ENCODE measurements around the gene ATP11A.

ATP11A gene

DNA sequence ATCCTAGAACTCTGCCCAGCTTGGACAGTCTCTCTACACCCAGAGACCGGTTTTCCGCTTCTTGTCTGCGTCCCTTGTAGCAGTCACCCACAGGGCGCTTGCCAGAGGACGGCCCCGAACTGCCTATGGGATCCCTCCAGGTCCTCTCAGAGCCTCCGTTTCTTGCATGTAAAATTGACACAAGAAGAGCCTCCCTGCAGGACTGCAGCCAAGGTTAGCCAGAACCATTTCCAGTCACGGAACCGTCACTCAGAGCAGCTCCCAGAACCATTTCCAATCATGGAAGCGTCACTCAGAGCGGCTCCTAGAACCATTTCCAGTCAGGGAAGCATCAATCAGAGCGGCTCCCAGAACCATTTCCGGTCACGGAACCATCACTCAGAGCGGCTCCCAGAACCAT, 65.5 kb downstream of the ATP11A start:
- TF ChIP-seq EZH2phosphoT487 (IDR thresholded peaks at IDR 0.05; ENCODE audit: low read depth) = no peak
- TF ChIP-seq, protein P1, sequence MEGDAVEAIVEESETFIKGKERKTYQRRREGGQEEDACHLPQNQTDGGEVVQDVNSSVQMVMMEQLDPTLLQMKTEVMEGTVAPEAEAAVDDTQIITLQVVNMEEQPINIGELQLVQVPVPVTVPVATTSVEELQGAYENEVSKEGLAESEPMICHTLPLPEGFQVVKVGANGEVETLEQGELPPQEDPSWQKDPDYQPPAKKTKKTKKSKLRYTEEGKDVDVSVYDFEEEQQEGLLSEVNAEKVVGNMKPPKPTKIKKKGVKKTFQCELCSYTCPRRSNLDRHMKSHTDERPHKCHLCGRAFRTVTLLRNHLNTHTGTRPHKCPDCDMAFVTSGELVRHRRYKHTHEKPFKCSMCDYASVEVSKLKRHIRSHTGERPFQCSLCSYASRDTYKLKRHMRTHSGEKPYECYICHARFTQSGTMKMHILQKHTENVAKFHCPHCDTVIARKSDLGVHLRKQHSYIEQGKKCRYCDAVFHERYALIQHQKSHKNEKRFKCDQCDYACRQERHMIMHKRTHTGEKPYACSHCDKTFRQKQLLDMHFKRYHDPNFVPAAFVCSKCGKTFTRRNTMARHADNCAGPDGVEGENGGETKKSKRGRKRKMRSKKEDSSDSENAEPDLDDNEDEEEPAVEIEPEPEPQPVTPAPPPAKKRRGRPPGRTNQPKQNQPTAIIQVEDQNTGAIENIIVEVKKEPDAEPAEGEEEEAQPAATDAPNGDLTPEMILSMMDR (IDR thresholded peaks at IDR 0.05; ENCODE audit: low read depth, low read length) = no peak
- H3K9ac ChIP-seq (ENCODE audit: low read length) = no peak overlapping the region
- H4K20me1 ChIP-seq (ENCODE audit: insufficient read depth, low read length) = peaks cover 49% of the 10 kb centered on the region; the same call in 1 of the 2 replicates
- H3K27ac ChIP-seq (ENCODE audit: low read length) = no peak overlapping the region
- no peak overlapping the region for H3K4me2 ChIP-seq (ENCODE audit: low read length)
- peaks cover 32% of the 10 kb centered on the region for H3K79me2 ChIP-seq (ENCODE audit: low read length)
- H3K9me3 ChIP-seq (ENCODE audit: insufficient read depth, low read length) = no peaks in the 10 kb centered on the region
- H3K4me3 ChIP-seq (ENCODE audit: low read length) = no peak overlapping the region
- H3K36me3 ChIP-seq (replicated peaks; ENCODE audit: low read depth, low read length) = no peaks in the 10 kb centered on the region
- H2AFZ ChIP-seq (ENCODE audit: low read depth, low read length) = no peak overlapping the region
- no peaks in the 10 kb centered on the region for H3K27me3 ChIP-seq (ENCODE audit: low read depth, low read length)
- no peaks in the 10 kb centered on the region for H3K4me1 ChIP-seq (ENCODE audit: low read length)

DNA sequence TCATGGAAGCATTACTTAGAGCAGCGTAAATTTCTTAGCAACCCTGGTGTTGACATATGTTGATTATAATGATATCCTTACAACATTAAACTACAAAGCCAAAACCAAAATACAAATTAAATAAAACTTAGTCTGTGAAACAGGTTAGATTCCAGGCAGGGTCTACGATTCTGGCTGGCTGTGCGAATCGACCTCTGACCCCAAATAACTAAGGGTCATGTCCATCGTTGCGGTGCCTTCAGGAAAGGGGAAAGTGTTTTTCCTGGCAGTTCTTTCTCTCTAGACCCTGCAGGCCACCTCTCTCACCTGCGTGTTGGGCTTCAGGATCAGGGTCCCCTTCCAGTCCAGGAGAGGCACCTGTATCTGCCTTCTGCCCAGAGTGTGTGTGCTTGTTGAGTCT, 66.2 kb downstream of the ATP11A start:
- Histone ChIP-seq H3K4me2 (ENCODE audit: low read length) (no peak overlapping the region), H3K9me3 (ENCODE audit: insufficient read depth, low read length) (no peaks in the 10 kb centered on the region), H3K27ac (ENCODE audit: low read length) (no peak overlapping the region), H4K20me1 (ENCODE audit: insufficient read depth, low read length) (peaks cover 46% of the 10 kb centered on the region; the same call in 1 of the 2 replicates), H3K4me1 (ENCODE audit: low read length) (no peaks in the 10 kb centered on the region), H3K79me2 (ENCODE audit: low read length) (peaks cover 28% of the 10 kb centered on the region), H3K36me3 (replicated peaks; ENCODE audit: low read depth, low read length) (no peaks in the 10 kb centered on the region), H2AFZ (ENCODE audit: low read depth, low read length) (no peak overlapping the region), H3K4me3 (ENCODE audit: low read length) (no peak overlapping the region), H3K27me3 (ENCODE audit: low read depth, low read length) (no peaks in the 10 kb centered on the region), H3K9ac (ENCODE audit: low read length) (no peak overlapping the region)
- TF ChIP-seq, protein P1 (IDR thresholded peaks at IDR 0.05; ENCODE audit: low read depth, low read length) = no peak
- TF ChIP-seq EZH2phosphoT487 (IDR thresholded peaks at IDR 0.05; ENCODE audit: low read depth) = no peak

DNA sequence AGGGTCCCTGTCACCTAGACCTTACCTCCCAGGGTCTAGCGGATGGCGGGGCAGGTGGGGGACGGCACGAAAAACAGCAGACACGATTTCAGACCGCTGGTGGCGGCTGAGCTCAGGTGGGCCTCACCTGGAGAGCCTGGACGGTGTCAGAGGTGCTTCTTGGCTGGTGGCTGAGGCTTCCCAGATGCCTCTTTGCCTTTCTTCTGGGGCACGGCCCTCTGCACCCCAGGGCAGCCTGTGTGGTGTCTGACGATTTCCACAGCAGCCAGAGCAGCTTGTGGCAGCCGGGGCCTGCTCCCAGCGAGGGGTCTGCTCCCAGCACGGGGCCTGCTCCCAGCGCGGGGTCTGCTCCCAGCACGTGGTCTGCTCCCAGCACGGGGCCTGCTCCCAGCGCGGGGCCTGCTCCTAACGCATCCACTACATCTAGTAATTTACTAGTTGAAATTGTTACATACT, 66.7 kb downstream of the ATP11A start:
- H3K27ac ChIP-seq (ENCODE audit: low read length) = no peak overlapping the region
- no peak overlapping the region for H3K4me3 ChIP-seq (ENCODE audit: low read length)
- no peak overlapping the region for H3K9ac ChIP-seq (ENCODE audit: low read length)
- no peaks in the 10 kb centered on the region for H3K4me1 ChIP-seq (ENCODE audit: low read length)
- TF ChIP-seq, protein P1 (IDR thresholded peaks at IDR 0.05; ENCODE audit: low read depth, low read length) = no peak
- TF ChIP-seq EZH2phosphoT487 (IDR thresholded peaks at IDR 0.05; ENCODE audit: low read depth) = no peak
- H3K4me2 ChIP-seq (ENCODE audit: low read length) = no peak overlapping the region
- no peaks in the 10 kb centered on the region for H3K9me3 ChIP-seq (ENCODE audit: insufficient read depth, low read length)
- H2AFZ ChIP-seq (ENCODE audit: low read depth, low read length) = no peak overlapping the region
- H4K20me1 ChIP-seq (ENCODE audit: insufficient read depth, low read length) = peaks cover 46% of the 10 kb centered on the region; the same call in 1 of the 2 replicates
- H3K79me2 ChIP-seq (ENCODE audit: low read length) = peaks cover 25% of the 10 kb centered on the region
- no peaks in the 10 kb centered on the region for H3K27me3 ChIP-seq (ENCODE audit: low read depth, low read length)
- no peaks in the 10 kb centered on the region for H3K36me3 ChIP-seq (replicated peaks; ENCODE audit: low read depth, low read length)

GRCh38 chr13:112756967-112757758, 67.3 kb downstream of the ATP11A start:
- H3K4me3 ChIP-seq (ENCODE audit: low read length) = no peak overlapping the region

More at GRCh38 chr13:112756967-112757758, 67.3 kb downstream of the ATP11A start:
- H3K4me2 ChIP-seq (ENCODE audit: low read length) = no peak overlapping the region
- TF ChIP-seq, protein P1 (IDR thresholded peaks at IDR 0.05; ENCODE audit: low read depth, low read length) = no peak
- TF ChIP-seq EZH2phosphoT487 (IDR thresholded peaks at IDR 0.05; ENCODE audit: low read depth) = no peak
- H3K27me3 ChIP-seq (ENCODE audit: low read depth, low read length) = no peaks in the 10 kb centered on the region
- no peaks in the 10 kb centered on the region for H3K4me1 ChIP-seq (ENCODE audit: low read length)
- H3K9me3 ChIP-seq (ENCODE audit: insufficient read depth, low read length) = no peaks in the 10 kb centered on the region
- peaks cover 25% of the 10 kb centered on the region for H3K79me2 ChIP-seq (ENCODE audit: low read length)
- H4K20me1 ChIP-seq (ENCODE audit: insufficient read depth, low read length) = peaks cover 47% of the 10 kb centered on the region
- H3K27ac ChIP-seq (ENCODE audit: low read length) = no peak overlapping the region
- no peak overlapping the region for H2AFZ ChIP-seq (ENCODE audit: low read depth, low read length)
- no peak overlapping the region for H3K9ac ChIP-seq (ENCODE audit: low read length)
- H3K36me3 ChIP-seq (replicated peaks; ENCODE audit: low read depth, low read length) = no peaks in the 10 kb centered on the region
